GM19351 (cell line): ENCODE measurements around the gene IDS.
"Not testable (repeated sequence)": the region's sequence is repeated elsewhere in the genome, so short reads cannot be mapped to it uniquely, and the experiment has no call there.

Experiments
- ATAC-seq: cut with Tn5 transposase; IDR thresholded peaks from one replicate; pipeline ENCODE4 v1.9.1; 2021; ENCODE audit warnings: mild to moderate bottlenecking, moderate library complexity; ENCODE audit not compliant: unreplicated experiment

Gene IDS

GRCh38 chrX:149528381-149528780 is 23.3 kb upstream of the IDS start:
- no peak for ATAC-seq

GRCh38 chrX:149527705-149528104 is 22.6 kb upstream of the IDS start:
- peak; percentile 21 for ATAC-seq

- ATAC-seq = not testable (repeated sequence)
Observed at GRCh38 chrX:149526318-149527033, 21.4 kb upstream of the IDS start.

- ATAC-seq = peak; percentile 37
Observed at GRCh38 chrX:149525903-149526302, 20.8 kb upstream of the IDS start.

DNA sequence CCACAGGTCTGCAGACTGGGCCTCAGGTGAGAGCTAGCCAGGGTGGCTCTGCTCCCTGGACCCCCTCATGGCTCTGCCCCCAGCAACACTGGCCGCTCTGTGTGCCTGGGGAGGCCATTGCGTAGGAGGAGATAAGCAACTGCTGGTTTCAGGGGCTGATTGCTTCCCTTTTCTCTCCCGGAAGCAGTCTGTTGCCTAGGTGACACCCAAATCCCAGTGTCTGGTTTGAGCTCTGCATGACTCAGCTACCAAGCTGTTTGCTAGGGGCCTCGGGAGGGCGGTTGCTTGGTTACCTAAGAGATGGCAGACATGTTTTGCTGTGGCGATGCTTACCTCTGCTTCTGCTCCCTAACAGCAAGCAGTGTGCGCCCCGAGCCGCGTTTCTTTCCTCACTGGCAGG is 20.3 kb upstream of the IDS start:
- ATAC-seq = peak; percentile 90

GRCh38 chrX:149522916-149523315 is 17.8 kb upstream of the IDS start:
- ATAC-seq = no peak

DNA sequence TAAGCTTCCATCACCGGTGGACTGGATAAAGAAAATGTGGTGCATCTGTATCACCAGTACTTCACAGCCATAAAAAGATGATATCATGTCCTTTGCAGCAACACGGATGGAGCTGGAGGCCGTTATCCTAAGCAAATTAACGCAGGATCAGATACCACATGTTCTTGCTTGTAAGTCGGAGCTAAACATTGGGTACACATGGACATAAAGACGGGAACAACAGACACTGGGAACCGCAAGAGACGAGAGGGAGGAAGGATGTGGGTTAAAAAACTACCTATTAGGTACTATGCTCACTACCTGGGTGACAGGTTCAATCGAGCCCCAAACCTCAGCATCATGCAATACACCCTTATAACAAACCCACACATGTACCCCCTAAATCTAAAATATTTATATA is 16.3 kb upstream of the IDS start:
- ATAC-seq = no peak

DNA sequence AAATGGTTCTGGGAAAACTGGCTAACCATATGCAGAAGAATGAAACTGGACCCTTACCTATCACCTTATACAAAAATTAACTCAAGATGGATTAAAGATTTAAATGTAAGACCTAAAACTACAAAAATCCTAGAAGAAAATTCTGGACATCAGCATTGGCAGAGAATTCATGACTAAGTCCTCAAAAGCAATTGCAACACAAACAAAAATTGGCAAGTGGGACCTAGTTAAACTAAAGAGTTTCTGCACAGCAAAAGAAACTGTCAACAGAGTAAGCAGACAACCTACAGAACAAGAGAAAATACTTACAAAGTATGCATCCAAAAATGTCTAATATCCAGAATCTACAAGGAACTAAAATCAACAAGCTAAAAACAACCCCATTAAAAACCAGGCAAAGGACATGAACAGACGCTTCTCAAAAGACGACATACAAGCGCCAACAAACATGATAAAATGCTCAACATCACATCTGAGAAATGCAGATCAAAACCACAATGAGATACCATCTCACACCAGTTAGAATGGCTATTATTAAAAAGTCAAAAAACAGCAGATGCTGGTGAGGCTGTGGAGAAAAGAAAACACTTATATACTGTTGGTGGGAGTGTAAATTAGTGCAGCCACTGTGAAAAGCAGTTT is 15.7 kb upstream of the IDS start:
- ATAC-seq = not testable (repeated sequence)

DNA sequence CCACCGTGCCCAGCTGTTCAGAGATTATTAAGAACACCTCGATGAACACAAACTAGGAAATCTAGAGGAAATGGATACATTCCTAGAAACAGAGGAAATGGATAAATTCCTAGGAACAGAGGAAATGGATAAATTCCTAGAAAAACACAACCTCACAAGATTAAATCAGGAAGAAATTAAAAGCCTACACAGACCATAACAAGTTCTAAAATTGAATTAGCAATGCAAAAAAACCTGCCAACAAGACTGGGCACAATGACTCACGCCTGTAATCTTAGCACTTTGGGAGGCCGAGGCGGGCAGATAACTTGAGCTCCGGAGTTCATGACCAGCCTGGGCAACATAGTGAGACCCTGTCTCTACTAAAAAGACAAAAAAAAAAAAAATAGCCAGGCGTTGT is 13.1 kb upstream of the IDS start:
- no peak for ATAC-seq

DNA sequence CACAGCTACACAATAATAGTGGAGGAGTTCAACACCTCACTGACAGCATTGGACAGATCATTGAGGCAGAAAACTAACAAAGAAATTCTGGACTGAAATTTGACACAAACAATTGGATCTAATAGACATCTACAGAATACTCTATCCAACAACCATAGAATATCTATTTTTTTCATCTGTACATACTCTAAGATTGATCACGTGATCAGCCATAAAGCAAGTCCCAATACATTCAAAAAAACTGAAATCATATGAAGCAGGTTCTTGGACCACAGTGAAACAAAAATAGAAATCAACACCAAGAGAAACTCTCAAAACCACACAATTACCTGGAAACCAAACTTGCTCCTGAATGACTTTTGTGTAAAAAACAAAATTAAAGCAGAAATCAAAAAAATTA is 12.2 kb upstream of the IDS start:
- ATAC-seq = no peak

- no peak for ATAC-seq
Observed at GRCh38 chrX:149516604-149517003, 11.5 kb upstream of the IDS start.

DNA sequence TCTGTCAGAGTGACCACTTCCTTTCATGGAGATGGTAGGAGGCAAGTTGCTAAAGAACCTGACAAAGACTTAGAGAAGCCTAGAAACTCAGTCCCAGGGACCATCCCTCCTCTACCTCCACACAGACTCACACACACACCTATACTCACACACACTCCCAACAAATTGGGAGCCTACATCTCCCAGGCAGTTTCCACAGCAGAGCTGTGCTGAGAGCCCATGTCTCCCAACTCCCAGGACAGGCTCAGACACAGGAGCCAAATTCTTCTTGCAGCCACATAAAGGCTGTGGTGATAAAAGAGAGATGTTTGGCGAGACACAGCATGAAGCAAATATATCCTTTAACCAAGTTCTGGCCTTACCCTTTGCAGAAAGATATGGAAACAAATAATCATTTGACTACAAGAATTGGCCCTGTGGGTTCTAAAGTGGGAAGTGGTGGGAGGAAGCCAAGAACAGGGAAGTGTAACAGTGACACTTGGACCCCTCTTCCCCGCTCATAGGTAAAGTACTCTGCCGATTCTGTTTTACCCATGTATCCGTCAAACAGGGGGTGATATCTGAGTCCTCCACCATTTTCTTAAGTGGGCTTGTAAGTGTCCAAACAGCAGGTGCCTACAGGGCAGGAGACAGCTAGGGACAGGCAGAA is 11.0 kb upstream of the IDS start:
- no peak for ATAC-seq

DNA sequence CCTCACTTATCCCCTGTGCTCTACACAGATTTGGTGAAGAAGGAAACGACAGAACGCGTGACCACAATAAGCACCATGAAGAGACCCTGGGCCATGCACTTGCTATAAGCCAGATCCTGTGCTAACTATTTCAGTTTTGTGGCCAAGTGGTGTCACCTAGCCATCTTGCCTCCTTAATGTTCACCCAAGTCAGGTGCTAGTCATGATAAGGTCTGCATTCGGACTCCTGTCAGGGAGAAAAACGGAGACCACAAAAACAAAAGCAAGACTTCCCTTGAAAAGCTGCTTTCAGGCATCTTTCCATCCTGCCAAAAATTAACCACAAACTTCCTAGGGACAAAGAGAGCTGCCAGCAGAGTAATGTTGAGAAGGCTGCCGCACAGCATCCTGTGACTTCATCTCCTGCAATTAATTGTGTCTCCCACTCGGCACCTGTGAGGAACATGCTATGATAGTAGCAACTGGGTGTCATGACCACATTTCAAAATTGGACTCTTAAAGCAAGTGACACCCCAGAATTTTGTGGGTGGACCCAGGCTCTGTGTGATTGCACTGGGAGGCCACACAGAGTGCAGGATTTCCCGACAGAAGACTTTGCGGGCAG is 8.8 kb upstream of the IDS start:
- no peak for ATAC-seq

DNA sequence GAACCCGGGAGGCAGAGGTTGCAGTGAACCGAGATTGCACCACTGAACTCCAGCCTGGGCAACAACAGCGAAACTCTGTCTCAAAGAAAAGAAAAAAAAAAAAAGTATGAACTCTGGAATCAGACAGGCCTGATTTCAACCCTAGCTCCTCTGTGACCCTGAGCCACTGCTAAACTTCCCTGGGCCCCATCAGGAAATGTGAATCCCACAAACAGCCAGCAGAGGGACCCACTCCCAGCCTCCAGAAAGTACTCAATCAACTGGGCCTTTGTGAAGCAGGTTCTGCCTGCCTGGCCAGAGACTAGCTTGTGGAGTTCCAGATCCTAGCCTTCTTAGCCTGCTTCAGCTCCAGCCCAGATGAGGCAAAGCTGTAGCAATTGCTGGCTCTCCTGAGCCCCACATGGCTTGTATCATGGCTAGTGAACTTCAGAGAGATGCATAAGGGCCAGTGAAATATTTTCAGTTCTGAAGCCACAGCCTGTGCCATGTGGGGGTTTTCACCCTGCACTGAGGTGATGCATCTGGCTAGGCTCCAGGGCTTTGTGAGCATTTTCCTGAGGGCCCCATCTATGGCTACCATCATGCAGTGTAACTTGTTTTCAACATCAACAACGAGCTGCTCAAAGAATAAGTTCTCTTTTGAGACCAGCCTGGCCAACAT is 7.2 kb upstream of the IDS start:
- ATAC-seq = peak; percentile 87

DNA sequence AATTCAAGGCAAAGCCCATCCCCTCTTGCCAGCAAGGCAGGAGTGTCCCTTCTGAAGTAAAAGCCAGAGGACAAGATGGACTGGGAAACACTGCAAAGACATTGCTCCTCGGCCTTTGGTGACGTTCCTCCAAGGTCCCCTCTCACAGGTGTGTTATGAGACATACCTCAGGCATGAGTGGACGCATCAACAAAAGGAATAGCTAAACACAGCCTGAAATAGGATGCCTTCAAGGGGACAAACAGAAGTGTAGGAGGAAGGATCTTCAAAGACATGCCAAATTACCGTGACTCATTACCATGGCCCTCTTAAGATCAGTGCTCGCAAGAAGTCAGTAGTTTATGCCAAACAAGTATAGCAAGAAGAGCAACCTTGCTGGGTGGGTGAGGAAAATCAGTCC is 6.0 kb upstream of the IDS start:
- no peak for ATAC-seq

DNA sequence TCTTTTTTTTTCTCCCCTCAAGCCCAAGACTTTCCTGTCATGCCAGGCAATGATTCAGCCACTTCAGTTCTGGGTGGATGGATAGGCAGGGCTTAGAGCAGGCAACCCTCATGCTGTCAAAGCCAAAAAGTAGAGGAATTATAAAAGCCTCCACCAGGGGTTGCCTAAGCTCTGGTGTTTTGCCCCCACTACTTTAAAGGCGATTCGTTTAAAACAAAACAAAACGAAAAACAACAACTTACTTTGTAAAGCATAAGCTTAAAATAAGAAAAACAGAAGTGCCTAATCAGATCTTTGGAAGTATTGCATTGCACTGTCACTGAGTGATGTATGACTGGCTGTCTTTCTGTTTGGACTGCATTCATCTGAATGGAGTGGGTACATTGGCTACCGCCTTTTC is 5.3 kb upstream of the IDS start:
- no peak for ATAC-seq

DNA sequence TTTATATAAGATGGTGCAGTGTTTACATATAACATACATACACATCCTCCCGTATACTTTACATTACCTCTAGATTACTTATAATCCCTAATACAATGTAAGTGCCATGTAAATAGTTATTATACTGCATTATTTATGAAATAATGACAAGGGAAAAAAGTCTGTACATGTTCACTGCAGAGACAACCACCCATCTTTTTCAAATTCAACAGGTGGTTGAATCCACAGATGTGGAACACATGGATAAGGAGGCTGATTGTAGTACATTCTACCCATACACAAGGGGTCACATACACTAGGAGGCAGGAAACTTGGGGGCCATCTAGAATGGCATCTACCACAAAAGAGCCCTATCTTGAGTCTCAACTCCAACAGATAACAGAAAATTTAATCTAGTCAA is 3.4 kb upstream of the IDS start:
- ATAC-seq = no peak

DNA sequence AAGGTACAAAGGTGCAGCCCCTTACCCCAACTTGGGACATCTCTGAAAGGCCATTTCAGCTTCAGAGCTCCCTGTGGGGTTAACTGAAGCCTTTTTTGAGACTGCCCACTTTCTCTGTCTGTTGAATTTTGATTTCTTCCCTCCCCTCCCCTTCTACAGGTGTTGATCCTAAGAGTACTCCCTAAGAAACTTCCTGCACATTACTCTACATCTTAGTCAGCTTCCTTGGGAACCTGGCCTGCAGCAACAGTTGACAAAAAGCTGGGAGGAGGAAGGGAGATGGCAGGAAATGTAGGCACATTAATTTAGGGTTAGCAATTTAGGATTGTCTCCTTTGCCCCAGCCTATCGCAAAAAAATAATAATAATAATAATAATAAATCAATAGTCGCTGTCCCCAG is 1.2 kb upstream of the IDS start:
- ATAC-seq = no peak

DNA sequence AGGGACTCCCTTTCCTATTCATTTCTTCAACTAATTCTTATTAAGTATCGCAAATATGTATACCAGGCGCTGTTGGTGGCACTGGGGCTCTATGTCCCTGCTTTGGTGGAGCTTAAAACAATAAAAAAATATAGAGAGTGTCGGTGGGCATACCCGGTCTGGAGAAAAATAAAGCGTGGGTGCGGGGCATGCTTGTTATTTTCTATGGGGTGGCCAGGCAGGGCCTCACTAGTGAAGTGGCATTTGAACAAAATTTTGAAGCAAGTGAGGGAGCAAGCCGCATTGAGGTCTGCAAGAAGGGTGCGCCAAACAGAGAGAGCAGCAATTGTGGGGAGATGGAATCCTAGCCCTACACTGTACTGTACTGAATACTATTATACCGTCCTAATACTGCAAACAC is 565 bp upstream of the IDS start:
- ATAC-seq = no peak

DNA sequence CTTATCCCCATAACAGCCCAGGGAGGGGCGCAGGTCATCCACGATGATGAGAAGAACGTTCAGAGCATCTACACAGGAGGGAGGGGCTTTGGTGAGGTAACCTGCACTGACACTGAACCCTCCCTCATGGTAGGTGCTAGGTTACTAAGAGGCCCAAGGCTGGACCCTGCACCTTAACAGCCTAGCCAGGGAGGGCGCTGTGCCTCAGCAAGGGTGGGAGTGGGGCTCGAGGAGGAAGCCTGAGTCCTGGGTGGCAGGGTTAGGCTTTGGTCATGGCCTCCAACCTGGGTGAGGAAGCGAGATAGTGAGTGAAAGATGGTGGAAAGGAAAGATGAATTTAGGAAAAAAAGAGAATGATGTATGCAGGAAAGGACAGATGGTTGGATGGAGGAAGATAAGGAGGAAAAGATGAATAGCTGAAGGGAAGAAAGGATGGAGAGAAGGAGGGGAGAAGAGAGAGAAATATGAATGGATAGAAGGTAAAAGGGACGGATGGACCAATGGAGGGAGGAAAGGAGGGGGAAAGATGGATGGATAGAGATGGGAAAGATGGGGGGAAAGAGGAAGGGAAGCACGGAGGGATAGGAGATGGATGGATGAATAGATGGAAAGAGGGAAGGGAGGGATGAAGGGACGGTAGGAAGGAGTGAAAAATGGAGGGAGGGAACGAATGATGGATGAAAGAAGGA is 736 bp downstream of the IDS start:
- ATAC-seq = peak; percentile 51

GRCh38 chrX:149503446-149503845 is 1.7 kb downstream of the IDS start:
- ATAC-seq = peak; percentile 67
